ENCODE measurements around the gene C2. TPM values are rescaled to one million over a fixed set of nuclear protein-coding genes. Genes with fewer than 3 reads are reported as not detected.

The C2 gene
- total RNA-seq, 1 experiment from 2014 or later = 1.3 TPM

DNA sequence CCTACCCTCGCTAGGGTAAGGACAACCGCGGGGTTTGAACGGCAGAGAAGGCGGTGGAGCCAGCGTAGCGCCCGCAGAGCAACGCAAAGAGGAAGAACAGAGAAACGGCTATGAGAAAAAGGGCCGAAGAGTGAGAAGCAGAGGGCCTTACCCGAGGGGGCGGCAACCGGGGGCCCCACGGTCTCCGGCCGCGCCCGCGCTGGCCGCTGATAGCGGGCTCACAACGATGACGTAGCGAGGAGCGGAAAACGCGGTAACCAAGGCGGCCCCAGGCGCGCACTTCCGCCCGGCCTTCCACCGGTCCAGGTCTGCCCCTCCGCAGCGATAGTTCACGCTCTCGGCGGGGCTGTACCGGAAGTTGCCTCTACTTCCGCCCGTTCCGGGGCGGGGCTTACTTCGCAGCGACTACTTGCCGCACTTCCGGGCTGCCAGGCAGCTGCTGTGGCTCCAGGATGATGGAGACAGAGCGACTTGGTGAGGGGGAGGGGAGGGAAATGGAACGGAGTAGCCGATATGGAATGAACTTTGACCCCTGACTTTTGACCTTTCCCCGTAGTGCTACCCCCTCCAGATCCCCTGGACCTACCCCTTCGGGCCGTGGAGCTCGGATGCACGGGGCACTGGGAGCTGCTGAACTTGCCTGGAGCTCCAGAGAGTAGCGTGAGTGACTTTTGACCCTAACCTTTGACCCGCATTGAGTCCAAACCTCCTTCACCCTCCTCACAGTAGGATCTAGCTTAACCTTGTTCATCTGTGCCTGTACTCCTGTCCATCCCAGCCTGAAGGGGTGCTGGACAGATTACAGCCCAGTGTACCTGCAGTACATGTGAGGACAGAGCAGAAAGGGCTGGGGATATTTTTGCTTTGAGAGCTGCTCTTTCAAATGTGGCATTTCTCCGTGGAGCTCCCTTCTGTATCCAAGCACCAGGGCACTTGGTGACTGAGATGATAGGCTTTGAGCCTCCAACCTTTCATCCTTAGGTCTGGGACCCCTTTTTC, 31.5 kb downstream of the C2 start, which contains the start of the genes NELFE and SKIC2 (continued):
- TF ChIP-seq, protein P1, sequence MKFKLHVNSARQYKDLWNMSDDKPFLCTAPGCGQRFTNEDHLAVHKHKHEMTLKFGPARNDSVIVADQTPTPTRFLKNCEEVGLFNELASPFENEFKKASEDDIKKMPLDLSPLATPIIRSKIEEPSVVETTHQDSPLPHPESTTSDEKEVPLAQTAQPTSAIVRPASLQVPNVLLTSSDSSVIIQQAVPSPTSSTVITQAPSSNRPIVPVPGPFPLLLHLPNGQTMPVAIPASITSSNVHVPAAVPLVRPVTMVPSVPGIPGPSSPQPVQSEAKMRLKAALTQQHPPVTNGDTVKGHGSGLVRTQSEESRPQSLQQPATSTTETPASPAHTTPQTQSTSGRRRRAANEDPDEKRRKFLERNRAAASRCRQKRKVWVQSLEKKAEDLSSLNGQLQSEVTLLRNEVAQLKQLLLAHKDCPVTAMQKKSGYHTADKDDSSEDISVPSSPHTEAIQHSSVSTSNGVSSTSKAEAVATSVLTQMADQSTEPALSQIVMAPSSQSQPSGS (CRISPR knock-in tag; IDR thresholded peaks at IDR 0.05; ENCODE audit: borderline replicate concordance, low read depth) = no peak
- no peak for TF ChIP-seq ETV6 (CRISPR knock-in tag; IDR thresholded peaks at IDR 0.05)
- no peak for TF ChIP-seq ZNF423 (CRISPR knock-in tag; IDR thresholded peaks at IDR 0.05)
- no peak for TF ChIP-seq GRHL2 (CRISPR knock-in tag; IDR thresholded peaks at IDR 0.05; ENCODE audit: insufficient replicate concordance, severe bottlenecking)
- TF ChIP-seq, protein P2, sequence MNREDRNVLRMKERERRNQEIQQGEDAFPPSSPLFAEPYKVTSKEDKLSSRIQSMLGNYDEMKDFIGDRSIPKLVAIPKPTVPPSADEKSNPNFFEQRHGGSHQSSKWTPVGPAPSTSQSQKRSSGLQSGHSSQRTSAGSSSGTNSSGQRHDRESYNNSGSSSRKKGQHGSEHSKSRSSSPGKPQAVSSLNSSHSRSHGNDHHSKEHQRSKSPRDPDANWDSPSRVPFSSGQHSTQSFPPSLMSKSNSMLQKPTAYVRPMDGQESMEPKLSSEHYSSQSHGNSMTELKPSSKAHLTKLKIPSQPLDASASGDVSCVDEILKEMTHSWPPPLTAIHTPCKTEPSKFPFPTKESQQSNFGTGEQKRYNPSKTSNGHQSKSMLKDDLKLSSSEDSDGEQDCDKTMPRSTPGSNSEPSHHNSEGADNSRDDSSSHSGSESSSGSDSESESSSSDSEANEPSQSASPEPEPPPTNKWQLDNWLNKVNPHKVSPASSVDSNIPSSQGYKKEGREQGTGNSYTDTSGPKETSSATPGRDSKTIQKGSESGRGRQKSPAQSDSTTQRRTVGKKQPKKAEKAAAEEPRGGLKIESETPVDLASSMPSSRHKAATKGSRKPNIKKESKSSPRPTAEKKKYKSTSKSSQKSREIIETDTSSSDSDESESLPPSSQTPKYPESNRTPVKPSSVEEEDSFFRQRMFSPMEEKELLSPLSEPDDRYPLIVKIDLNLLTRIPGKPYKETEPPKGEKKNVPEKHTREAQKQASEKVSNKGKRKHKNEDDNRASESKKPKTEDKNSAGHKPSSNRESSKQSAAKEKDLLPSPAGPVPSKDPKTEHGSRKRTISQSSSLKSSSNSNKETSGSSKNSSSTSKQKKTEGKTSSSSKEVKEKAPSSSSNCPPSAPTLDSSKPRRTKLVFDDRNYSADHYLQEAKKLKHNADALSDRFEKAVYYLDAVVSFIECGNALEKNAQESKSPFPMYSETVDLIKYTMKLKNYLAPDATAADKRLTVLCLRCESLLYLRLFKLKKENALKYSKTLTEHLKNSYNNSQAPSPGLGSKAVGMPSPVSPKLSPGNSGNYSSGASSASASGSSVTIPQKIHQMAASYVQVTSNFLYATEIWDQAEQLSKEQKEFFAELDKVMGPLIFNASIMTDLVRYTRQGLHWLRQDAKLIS (CRISPR knock-in tag; IDR thresholded peaks at IDR 0.05; ENCODE audit: borderline replicate concordance) = no peak
- TF ChIP-seq, protein P3, sequence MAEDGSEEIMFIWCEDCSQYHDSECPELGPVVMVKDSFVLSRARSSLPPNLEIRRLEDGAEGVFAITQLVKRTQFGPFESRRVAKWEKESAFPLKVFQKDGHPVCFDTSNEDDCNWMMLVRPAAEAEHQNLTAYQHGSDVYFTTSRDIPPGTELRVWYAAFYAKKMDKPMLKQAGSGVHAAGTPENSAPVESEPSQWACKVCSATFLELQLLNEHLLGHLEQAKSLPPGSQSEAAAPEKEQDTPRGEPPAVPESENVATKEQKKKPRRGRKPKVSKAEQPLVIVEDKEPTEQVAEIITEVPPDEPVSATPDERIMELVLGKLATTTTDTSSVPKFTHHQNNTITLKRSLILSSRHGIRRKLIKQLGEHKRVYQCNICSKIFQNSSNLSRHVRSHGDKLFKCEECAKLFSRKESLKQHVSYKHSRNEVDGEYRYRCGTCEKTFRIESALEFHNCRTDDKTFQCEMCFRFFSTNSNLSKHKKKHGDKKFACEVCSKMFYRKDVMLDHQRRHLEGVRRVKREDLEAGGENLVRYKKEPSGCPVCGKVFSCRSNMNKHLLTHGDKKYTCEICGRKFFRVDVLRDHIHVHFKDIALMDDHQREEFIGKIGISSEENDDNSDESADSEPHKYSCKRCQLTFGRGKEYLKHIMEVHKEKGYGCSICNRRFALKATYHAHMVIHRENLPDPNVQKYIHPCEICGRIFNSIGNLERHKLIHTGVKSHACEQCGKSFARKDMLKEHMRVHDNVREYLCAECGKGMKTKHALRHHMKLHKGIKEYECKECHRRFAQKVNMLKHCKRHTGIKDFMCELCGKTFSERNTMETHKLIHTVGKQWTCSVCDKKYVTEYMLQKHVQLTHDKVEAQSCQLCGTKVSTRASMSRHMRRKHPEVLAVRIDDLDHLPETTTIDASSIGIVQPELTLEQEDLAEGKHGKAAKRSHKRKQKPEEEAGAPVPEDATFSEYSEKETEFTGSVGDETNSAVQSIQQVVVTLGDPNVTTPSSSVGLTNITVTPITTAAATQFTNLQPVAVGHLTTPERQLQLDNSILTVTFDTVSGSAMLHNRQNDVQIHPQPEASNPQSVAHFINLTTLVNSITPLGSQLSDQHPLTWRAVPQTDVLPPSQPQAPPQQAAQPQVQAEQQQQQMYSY (CRISPR knock-in tag; IDR thresholded peaks at IDR 0.05) = no peak
- peak; percentile 70; the same call in 1 of the 2 replicates for TF ChIP-seq CREB1 (CRISPR knock-in tag; IDR thresholded peaks at IDR 0.05)
- TF ChIP-seq PRRX2 (CRISPR knock-in tag; IDR thresholded peaks at IDR 0.05) = no peak
- TF ChIP-seq ZNF219 (CRISPR knock-in tag; IDR thresholded peaks at IDR 0.05; ENCODE audit: borderline replicate concordance) = no peak
- TF ChIP-seq SP1 (CRISPR knock-in tag; conservative IDR thresholded peaks at IDR 0.05) = peak; percentile 100
- TF ChIP-seq FOXJ3 (CRISPR knock-in tag; IDR thresholded peaks at IDR 0.05; ENCODE audit: borderline replicate concordance) = no peak

DNA sequence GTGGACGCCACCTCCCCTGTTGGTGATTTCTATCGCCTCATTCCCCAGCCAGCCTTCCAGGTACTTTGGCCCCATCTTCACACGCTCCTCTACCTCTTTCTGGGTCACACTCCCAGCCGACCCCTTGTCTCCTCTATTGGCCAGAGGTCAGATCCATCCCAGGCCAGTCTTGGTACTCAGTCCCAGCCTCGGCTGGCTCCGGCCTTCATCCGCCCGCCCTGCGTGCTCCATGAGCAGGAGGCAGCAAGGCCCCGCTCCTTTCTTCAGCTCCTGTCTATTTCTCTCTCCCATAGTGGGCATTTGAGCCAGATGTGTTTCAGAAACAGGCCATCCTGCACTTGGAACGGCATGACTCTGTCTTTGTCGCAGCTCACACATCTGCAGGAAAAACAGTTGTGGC, 34.1 kb downstream of the C2 start:
- Mint-ChIP-seq H3K4me1 (peaks cover 14% of the 10 kb centered on the region), H3K27me3 (ENCODE audit: low read depth) (no peaks in the 10 kb centered on the region), H3K4me3 (no peak overlapping the region; the same call in 1 of the 2 replicates), H3K9me3 (no peaks in the 10 kb centered on the region), H3K27ac (no peak overlapping the region), H3K36me3 (peaks cover 55% of the 10 kb centered on the region)
- CTCF ChIA-PET = no interaction called here
- ATAC-seq (no peak), DNase-seq (ENCODE audit: low spot score) (no peak)
- POLR2A ChIA-PET = no interaction called here
- TF ChIP-seq ZNF416 (CRISPR knock-in tag; IDR thresholded peaks at IDR 0.05) = no peak
- TF ChIP-seq, protein P4, sequence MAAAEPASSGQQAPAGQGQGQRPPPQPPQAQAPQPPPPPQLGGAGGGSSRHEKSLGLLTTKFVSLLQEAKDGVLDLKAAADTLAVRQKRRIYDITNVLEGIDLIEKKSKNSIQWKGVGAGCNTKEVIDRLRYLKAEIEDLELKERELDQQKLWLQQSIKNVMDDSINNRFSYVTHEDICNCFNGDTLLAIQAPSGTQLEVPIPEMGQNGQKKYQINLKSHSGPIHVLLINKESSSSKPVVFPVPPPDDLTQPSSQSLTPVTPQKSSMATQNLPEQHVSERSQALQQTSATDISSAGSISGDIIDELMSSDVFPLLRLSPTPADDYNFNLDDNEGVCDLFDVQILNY (CRISPR knock-in tag; IDR thresholded peaks at IDR 0.05) = no peak
- TF ChIP-seq JUN (CRISPR knock-in tag; IDR thresholded peaks at IDR 0.05) = no peak
- no peak for TF ChIP-seq NR2C2 (CRISPR knock-in tag; IDR thresholded peaks at IDR 0.05)
- TF ChIP-seq, protein P5, sequence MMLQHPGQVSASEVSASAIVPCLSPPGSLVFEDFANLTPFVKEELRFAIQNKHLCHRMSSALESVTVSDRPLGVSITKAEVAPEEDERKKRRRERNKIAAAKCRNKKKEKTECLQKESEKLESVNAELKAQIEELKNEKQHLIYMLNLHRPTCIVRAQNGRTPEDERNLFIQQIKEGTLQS (CRISPR knock-in tag; conservative IDR thresholded peaks at IDR 0.05) = no peak
- TF ChIP-seq FOXJ3 (CRISPR knock-in tag; IDR thresholded peaks at IDR 0.05; ENCODE audit: borderline replicate concordance) = no peak
- TF ChIP-seq TEAD4 (CRISPR knock-in tag; IDR thresholded peaks at IDR 0.05) = no peak
- TF ChIP-seq, protein P6, sequence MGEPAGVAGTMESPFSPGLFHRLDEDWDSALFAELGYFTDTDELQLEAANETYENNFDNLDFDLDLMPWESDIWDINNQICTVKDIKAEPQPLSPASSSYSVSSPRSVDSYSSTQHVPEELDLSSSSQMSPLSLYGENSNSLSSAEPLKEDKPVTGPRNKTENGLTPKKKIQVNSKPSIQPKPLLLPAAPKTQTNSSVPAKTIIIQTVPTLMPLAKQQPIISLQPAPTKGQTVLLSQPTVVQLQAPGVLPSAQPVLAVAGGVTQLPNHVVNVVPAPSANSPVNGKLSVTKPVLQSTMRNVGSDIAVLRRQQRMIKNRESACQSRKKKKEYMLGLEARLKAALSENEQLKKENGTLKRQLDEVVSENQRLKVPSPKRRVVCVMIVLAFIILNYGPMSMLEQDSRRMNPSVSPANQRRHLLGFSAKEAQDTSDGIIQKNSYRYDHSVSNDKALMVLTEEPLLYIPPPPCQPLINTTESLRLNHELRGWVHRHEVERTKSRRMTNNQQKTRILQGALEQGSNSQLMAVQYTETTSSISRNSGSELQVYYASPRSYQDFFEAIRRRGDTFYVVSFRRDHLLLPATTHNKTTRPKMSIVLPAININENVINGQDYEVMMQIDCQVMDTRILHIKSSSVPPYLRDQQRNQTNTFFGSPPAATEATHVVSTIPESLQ (CRISPR knock-in tag; IDR thresholded peaks at IDR 0.05) = no peak
- TF ChIP-seq, protein P7, sequence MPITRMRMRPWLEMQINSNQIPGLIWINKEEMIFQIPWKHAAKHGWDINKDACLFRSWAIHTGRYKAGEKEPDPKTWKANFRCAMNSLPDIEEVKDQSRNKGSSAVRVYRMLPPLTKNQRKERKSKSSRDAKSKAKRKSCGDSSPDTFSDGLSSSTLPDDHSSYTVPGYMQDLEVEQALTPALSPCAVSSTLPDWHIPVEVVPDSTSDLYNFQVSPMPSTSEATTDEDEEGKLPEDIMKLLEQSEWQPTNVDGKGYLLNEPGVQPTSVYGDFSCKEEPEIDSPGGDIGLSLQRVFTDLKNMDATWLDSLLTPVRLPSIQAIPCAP (CRISPR knock-in tag; IDR thresholded peaks at IDR 0.05) = no peak
- TF ChIP-seq JAZF1 (CRISPR knock-in tag; IDR thresholded peaks at IDR 0.05) = no peak
